ENCODE measurements around the gene METTL9. TPM values are rescaled to one million over a fixed set of nuclear protein-coding genes. Genes with fewer than 3 reads are reported as not detected.

Gene METTL9
- total and polyA plus RNA-seq, 2 of the 4 experiments (the other 2 are of a cell fraction): 54.8 to 95.5 TPM

GRCh38 chr16:21704733-21705132 lies 105.4 kb downstream of the METTL9 start:
- intact Hi-C loops (cut with micrococcal nuclease): loop anchor here (5.0 kb wide), 2 partner anchors 47 to 98 kb away; no protein-coding TSS in a partner anchor

More at GRCh38 chr16:21704733-21705132, 105.4 kb downstream of the METTL9 start:
- Histone ChIP-seq H4K91ac (ENCODE audit: insufficient read depth, low read depth, low read length) (no peak overlapping the region), H3K9me3 (ENCODE audit: control insufficient read depth, insufficient read depth, low read length) (no peaks in the 10 kb centered on the region), H3K4me3 (ENCODE audit: insufficient read depth, low read depth, low read length) (no peak overlapping the region), H2AK5ac (ENCODE audit: low read depth, low read length) (no peak overlapping the region), H3K27me3 (ENCODE audit: control insufficient read depth, insufficient read depth, low read length) (peaks cover 7% of the 10 kb centered on the region; the same call in 1 of the 2 replicates), H3K4me2 (ENCODE audit: low read depth, low read length) (no peak overlapping the region), H3K27ac (ENCODE audit: insufficient read depth, low read length) (no peak overlapping the region), H3K79me1 (ENCODE audit: low read depth in 1 of 2, low read length in 2 of 2) (no peaks in the 10 kb centered on the region), H2BK120ac (ENCODE audit: low read depth, low read length) (no peak overlapping the region), H3K9ac (ENCODE audit: low read depth, low read length) (no peak overlapping the region), H3K23ac (ENCODE audit: low read depth, low read length) (no peak overlapping the region), H3K18ac (ENCODE audit: low read depth, low read length) (no peak overlapping the region), H2AFZ (replicated peaks; ENCODE audit: low read length, poor library complexity) (no peak overlapping the region), H3K14ac (replicated peaks; ENCODE audit: low read depth, low read length) (no peak overlapping the region), H2BK5ac (ENCODE audit: low read depth, low read length, poor library complexity, severe bottlenecking) (no peak overlapping the region), H2AK9ac (replicated peaks; ENCODE audit: low read depth, low read length, poor library complexity) (no peak overlapping the region), H4K8ac (ENCODE audit: low read depth in 2 of 2, low read length in 2 of 2) (no peak overlapping the region), H3K9me1 (ENCODE audit: insufficient read depth, low read length) (no peaks in the 10 kb centered on the region), H4K20me1 (ENCODE audit: insufficient read depth, low read length) (no peaks in the 10 kb centered on the region), H3K4ac (ENCODE audit: low read depth, low read length) (no peak overlapping the region), H3K36me3 (ENCODE audit: control insufficient read depth, insufficient read depth, low read length) (no peaks in the 10 kb centered on the region), H2BK20ac (ENCODE audit: low read depth, low read length) (no peak overlapping the region), H2BK15ac (ENCODE audit: low read depth, low read length) (no peak overlapping the region), H4K5ac (ENCODE audit: low read depth, low read length) (no peak overlapping the region), H3K56ac (ENCODE audit: extremely low read depth, insufficient read depth, low read length) (no peak overlapping the region), H3K4me1 (ENCODE audit: control insufficient read depth, insufficient read depth, low read length) (no peaks in the 10 kb centered on the region)
- dilution Hi-C loops (cut with HindIII; ENCODE audit: low sequenced_read_pairs, unreplicated experiment) (no loop called here), in situ Hi-C loops (cut with MboI; ENCODE audit: low sequenced_read_pairs) (loop anchor here (10.0 kb wide), 1 partner anchor 120 kb away; no protein-coding TSS in a partner anchor)
- no CpG with 5 or more reads among the region's 6 CpGs for WGBS, 2 experiments (ENCODE audit: extremely low coverage in 2 of 2, insufficient read length in 1 of 2)
- no peak for DNase-seq
- CTCF ChIA-PET: no interaction called here
- POLR2A ChIA-PET (ENCODE audit: unreplicated experiment): no interaction called here
- ATAC-seq (ENCODE audit: low read depth): no peak
- BruUV-seq (replicated peaks): no TSS peak
- TF ChIP-seq RFX5 (IDR thresholded peaks at IDR 0.05; ENCODE audit: low read depth, low read length) (no peak), CTCF (conservative IDR thresholded peaks at IDR 0.05; ENCODE audit: low read depth, low read length) (no peak), MXI1 (IDR thresholded peaks at IDR 0.05; ENCODE audit: borderline replicate concordance, low read depth, low read length) (no peak), NFE2L2 (IDR thresholded peaks at IDR 0.05; ENCODE audit: low read depth, low read length) (no peak), BHLHE40 (IDR thresholded peaks at IDR 0.05; ENCODE audit: low read depth, low read length) (no peak), MAFK (IDR thresholded peaks at IDR 0.05; ENCODE audit: low read depth, low read length) (no peak), FOS (IDR thresholded peaks at IDR 0.05; ENCODE audit: low read depth, low read length) (no peak)

Small RNAs within 50 kb of the gene (microRNA-seq; reads per million reads assigned to microRNA genes)
- not detected for gene RF00478 (ENCODE audit: insufficient read depth, insufficient read length)
- not detected for gene RNU6-1005P (ENCODE audit: insufficient read depth, insufficient read length)
- not detected for gene RNU6-196P (ENCODE audit: insufficient read depth, insufficient read length)

Small RNAs within 50 kb of the gene (small RNA-seq; reads per million reads assigned to genes)
- gene RF00478 (0 reads per million in 5 experiments), gene RNU6-1005P (1.1 to 154 (median 4.1) reads per million in 5 experiments), gene RNU6-196P (0 reads per million in 5 experiments)

Other genes with a start within 250 kb of the METTL9 start
- not detected in 2 replicates for gene IGSF6, start 53.0 kb downstream of the METTL9 start, total RNA-seq (2012; rRNA removed)
- not detected in 2 replicates for gene IGSF6, start 53.0 kb downstream of the METTL9 start, polyA plus RNA-seq (2012; rRNA removed)
- gene OTOA, start 64.4 kb downstream of the METTL9 start, total RNA-seq (2012; rRNA removed): not detected in 2 replicates
- gene OTOA, start 64.4 kb downstream of the METTL9 start, polyA plus RNA-seq (2012; rRNA removed): 0.02 TPM in 1 of 2 replicates, not detected in the other